ENCODE measurements around the gene DYSF. TPM values are rescaled to one million over a fixed set of nuclear protein-coding genes. Genes with fewer than 3 reads are reported as not detected.

Gene DYSF
- total RNA-seq, 2 experiments from 2014 or later = not detected

DNA sequence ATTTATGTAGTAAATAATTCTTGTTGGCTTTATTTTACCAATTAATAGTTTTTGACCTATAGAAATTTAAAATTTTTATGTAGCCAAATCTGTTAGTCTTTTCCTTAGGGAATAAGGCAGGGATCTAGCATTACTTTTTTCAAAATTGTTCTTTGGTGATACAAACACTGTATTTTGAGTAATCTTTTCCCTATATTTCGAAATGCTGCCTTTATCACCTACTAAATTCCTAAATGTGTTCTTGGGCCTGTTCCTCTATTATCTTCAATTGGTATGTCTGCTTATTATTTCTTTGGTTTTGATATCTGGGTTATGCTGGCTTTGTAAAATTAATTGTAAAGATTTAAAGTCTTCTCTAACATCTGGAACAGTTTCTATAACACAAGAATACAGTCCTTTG lies 87.5 kb downstream of the DYSF start:
- peaks cover 4% of the 10 kb centered on the region for H3K4me1 ChIP-seq (ENCODE audit: insufficient read depth, low read length, poor library complexity, severe bottlenecking)
- ChIA-PET CTCF (ENCODE audit: unreplicated experiment) (no interaction called here), POLR2A (interaction anchor here (0.8 kb wide), 1 partner anchor 1620 kb away, joined by 3 read pairs; no protein-coding TSS in a partner anchor)
- H2AFZ ChIP-seq (ENCODE audit: low read length) = no peak overlapping the region
- H3K9me3 ChIP-seq (ENCODE audit: low read length) = no peaks in the 10 kb centered on the region
- no peaks in the 10 kb centered on the region for H3K36me3 ChIP-seq (ENCODE audit: insufficient read depth, low read length)
- no peak overlapping the region for H3K4me3 ChIP-seq (ENCODE audit: low read depth, low read length, poor library complexity, severe bottlenecking)
- no peaks in the 10 kb centered on the region for H3K79me2 ChIP-seq (ENCODE audit: insufficient read depth, low read depth, low read length)
- TF ChIP-seq, protein P1, sequence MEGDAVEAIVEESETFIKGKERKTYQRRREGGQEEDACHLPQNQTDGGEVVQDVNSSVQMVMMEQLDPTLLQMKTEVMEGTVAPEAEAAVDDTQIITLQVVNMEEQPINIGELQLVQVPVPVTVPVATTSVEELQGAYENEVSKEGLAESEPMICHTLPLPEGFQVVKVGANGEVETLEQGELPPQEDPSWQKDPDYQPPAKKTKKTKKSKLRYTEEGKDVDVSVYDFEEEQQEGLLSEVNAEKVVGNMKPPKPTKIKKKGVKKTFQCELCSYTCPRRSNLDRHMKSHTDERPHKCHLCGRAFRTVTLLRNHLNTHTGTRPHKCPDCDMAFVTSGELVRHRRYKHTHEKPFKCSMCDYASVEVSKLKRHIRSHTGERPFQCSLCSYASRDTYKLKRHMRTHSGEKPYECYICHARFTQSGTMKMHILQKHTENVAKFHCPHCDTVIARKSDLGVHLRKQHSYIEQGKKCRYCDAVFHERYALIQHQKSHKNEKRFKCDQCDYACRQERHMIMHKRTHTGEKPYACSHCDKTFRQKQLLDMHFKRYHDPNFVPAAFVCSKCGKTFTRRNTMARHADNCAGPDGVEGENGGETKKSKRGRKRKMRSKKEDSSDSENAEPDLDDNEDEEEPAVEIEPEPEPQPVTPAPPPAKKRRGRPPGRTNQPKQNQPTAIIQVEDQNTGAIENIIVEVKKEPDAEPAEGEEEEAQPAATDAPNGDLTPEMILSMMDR (conservative IDR thresholded peaks at IDR 0.05; ENCODE audit: low read length) = no peak
- no peak for TF ChIP-seq EZH2phosphoT487 (IDR thresholded peaks at IDR 0.05; ENCODE audit: borderline replicate concordance, low read depth, low read length)
- no peak for DNase-seq (ENCODE audit: low spot score)
- intact Hi-C loops (cut with micrococcal nuclease; ENCODE audit: unreplicated experiment) = no loop called here
- H4K20me1 ChIP-seq (ENCODE audit: insufficient read depth, low read length) = no peaks in the 10 kb centered on the region
- no peak overlapping the region for H3K4me2 ChIP-seq (ENCODE audit: low read length)
- no peaks in the 10 kb centered on the region for H3K9me2 ChIP-seq (ENCODE audit: insufficient read depth, low read length)
- H3K27ac ChIP-seq (ENCODE audit: low read depth, low read length, poor library complexity, severe bottlenecking) = no peak overlapping the region
- no TSS peak for BruUV-seq (replicated peaks)

DNA sequence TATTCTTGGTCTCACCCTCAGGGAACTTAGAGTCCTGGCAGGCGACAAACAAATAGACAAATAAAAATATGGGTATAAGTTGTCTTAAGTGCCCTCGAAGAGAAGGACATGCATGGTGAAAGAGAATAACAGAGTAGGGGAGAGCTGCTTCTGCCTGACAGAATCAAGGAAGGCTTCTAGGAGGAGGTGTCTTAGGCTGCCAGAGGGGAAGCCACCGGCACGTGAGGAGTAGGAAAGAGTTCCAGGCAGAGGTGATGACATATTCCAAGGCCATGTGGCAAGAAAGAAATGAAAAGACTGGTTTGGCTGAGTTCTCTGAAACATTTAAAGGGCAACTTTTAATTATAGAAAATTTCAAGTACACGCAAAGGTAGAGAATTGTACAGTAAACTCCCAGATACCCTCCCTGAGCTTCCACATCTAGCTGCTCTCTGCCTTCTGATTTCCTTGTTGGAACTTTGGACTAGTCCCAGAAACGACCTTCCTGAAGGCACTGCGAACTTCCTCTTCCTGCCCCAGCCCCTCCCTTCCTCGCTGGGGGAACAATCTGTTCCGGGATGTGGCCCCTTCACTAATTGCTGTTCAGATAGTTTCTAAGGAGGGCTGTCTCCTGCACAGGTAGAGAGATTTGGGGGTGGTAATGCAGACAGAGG lies 91.7 kb downstream of the DYSF start:
- Histone ChIP-seq H3K27ac (ENCODE audit: low read depth, low read length, poor library complexity, severe bottlenecking) (no peak overlapping the region), H4K20me1 (ENCODE audit: insufficient read depth, low read length) (no peaks in the 10 kb centered on the region), H3K9me3 (ENCODE audit: low read length) (no peaks in the 10 kb centered on the region), H3K4me2 (ENCODE audit: low read length) (peak overlapping the region; percentile 45), H3K36me3 (ENCODE audit: insufficient read depth, low read length) (no peaks in the 10 kb centered on the region), H3K9me2 (ENCODE audit: insufficient read depth, low read length) (no peaks in the 10 kb centered on the region), H3K4me3 (ENCODE audit: low read depth, low read length, poor library complexity, severe bottlenecking) (peak overlapping the region; percentile 9), H3K4me1 (ENCODE audit: insufficient read depth, low read length, poor library complexity, severe bottlenecking) (peaks cover 4% of the 10 kb centered on the region), H2AFZ (ENCODE audit: low read length) (peak overlapping the region; percentile 81; the same call in 1 of the 2 replicates), H3K79me2 (ENCODE audit: insufficient read depth, low read depth, low read length) (no peaks in the 10 kb centered on the region)
- intact Hi-C loops (cut with micrococcal nuclease; ENCODE audit: unreplicated experiment) = loop anchor here (1.0 to 5.0 kb wide), 4 partner anchors 253 to 1032 kb away; no protein-coding TSS in a partner anchor
- no TSS peak for BruUV-seq (replicated peaks)
- CTCF ChIA-PET (ENCODE audit: unreplicated experiment) = no interaction called here
- TF ChIP-seq, protein P1 (conservative IDR thresholded peaks at IDR 0.05; ENCODE audit: low read length) = no peak
- TF ChIP-seq EZH2phosphoT487 (IDR thresholded peaks at IDR 0.05; ENCODE audit: borderline replicate concordance, low read depth, low read length) = no peak
- no peak for DNase-seq (ENCODE audit: low spot score)
- POLR2A ChIA-PET = no interaction called here

DNA sequence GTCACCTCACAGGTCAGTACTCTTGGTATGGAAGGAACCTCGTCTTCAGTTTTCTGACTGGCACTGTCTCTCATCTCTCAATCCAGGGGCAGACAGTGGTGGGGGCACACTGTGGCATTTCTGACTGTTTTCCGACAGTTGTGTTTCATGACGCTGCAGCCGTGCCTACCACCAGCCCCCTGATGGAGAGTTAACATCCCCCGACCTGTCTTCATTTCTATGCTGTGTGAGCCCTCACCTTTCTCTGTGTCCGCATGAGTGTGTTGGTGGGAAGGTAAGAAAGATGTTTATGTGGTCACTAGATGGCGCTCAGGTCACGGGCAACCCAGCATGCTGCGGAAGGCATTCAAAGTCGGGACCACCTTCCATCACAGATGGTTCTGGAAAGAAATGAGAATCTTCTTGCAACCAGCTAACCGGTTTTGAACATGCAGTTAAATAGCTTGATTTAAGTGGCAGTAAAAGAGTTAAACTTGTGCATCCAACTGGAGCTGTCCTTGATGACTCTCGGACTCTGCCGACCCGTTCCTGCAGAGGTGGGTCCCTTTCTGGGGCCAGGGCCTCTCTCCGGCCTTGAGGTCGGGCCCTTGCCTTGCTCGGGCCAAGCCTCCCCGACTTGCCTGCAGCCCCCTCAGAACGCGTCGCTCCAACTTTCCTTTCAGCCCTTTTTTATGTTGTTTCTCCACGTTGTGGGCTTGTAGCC lies 92.4 kb downstream of the DYSF start:
- no peak overlapping the region for H3K27ac ChIP-seq (ENCODE audit: low read depth, low read length, poor library complexity, severe bottlenecking)
- peaks cover 4% of the 10 kb centered on the region for H3K4me1 ChIP-seq (ENCODE audit: insufficient read depth, low read length, poor library complexity, severe bottlenecking)
- no peak for TF ChIP-seq EZH2phosphoT487 (IDR thresholded peaks at IDR 0.05; ENCODE audit: borderline replicate concordance, low read depth, low read length)
- TF ChIP-seq, protein P1 (conservative IDR thresholded peaks at IDR 0.05; ENCODE audit: low read length) = peak; percentile 90
- CTCF ChIA-PET (ENCODE audit: unreplicated experiment) = no interaction called here
- peak; percentile 68 for DNase-seq (ENCODE audit: low spot score)
- H4K20me1 ChIP-seq (ENCODE audit: insufficient read depth, low read length) = no peaks in the 10 kb centered on the region
- POLR2A ChIA-PET = no interaction called here
- BruUV-seq (replicated peaks) = no TSS peak
- H3K4me2 ChIP-seq (ENCODE audit: low read length) = peak overlapping the region; percentile 45
- peak overlapping the region; percentile 81; the same call in 1 of the 2 replicates for H2AFZ ChIP-seq (ENCODE audit: low read length)
- no peaks in the 10 kb centered on the region for H3K36me3 ChIP-seq (ENCODE audit: insufficient read depth, low read length)
- intact Hi-C loops (cut with micrococcal nuclease; ENCODE audit: unreplicated experiment) = loop anchor here (1.0 to 5.0 kb wide), 4 partner anchors 253 to 1032 kb away; no protein-coding TSS in a partner anchor
- peak overlapping the region; percentile 9 for H3K4me3 ChIP-seq (ENCODE audit: low read depth, low read length, poor library complexity, severe bottlenecking)
- H3K9me2 ChIP-seq (ENCODE audit: insufficient read depth, low read length) = no peaks in the 10 kb centered on the region
- no peaks in the 10 kb centered on the region for H3K9me3 ChIP-seq (ENCODE audit: low read length)
- no peaks in the 10 kb centered on the region for H3K79me2 ChIP-seq (ENCODE audit: insufficient read depth, low read depth, low read length)
